Fibroblast of lung (primary cell): ENCODE data around the gene CDKN2A. TPM values are rescaled to one million over a fixed set of nuclear protein-coding genes. Genes with fewer than 3 reads are reported as not detected.

ENCODE experiments used
- DNase-seq, 2 donors: peaks; one replicate each; pipeline versions ENCODE4 v3.0.0 to v3.0.0-alpha.2; 2010; ENCODE audit warnings: low read depth in 2 of 2
- H2AFZ ChIP-seq: 2 replicates; pipeline ENCODE4 v1.5.1; 2012; ENCODE audit warnings: low read length, control low read depth, inconsistent platforms
- H3K27ac ChIP-seq: 2 replicates; pipeline ENCODE4 v1.5.1; 2011; ENCODE audit warnings: low read length, control low read depth; ENCODE audit not compliant: insufficient read depth
- H3K27me3 ChIP-seq: 2 replicates; pipeline ENCODE4 v1.5.1; 2011; ENCODE audit warnings: mild to moderate bottlenecking, low read length; ENCODE audit not compliant: control insufficient read depth, insufficient read depth
- H3K36me3 ChIP-seq: 2 replicates; pipeline ENCODE4 v1.5.1; 2011; ENCODE audit warnings: low read length; ENCODE audit not compliant: control insufficient read depth, insufficient read depth
- H3K4me1 ChIP-seq: 2 replicates; pipeline ENCODE4 v1.5.1; 2011; ENCODE audit warnings: low read length; ENCODE audit not compliant: control insufficient read depth, insufficient read depth; ENCODE audit errors: extremely low read depth
- H3K4me2 ChIP-seq: 2 replicates; pipeline ENCODE4 v1.5.1; 2011; ENCODE audit warnings: low read length, control low read depth; ENCODE audit not compliant: insufficient read depth; ENCODE audit errors: extremely low read depth
- H3K4me3 ChIP-seq, 4 experiments: fragments of 200-600 bp in 1 of 4; sonication (generic) in 1 of 4; replicated peaks in 1 of 4; 2 replicates each; pipeline ENCODE4 v1.5.1; 2011 to 2016; ENCODE audit warnings: low read length in 4 of 4, low read depth in 3 of 4, mild to moderate bottlenecking in 3 of 4, control low read depth in 2 of 4, inconsistent platforms in 1 of 4, mixed read lengths in 1 of 4; ENCODE audit not compliant: insufficient read depth in 1 of 4; ENCODE audit errors: control extremely low read depth in 1 of 4
- H3K79me2 ChIP-seq: 2 replicates; pipeline ENCODE4 v1.5.1; 2012; ENCODE audit warnings: mild to moderate bottlenecking, low read length, inconsistent platforms; ENCODE audit not compliant: control insufficient read depth, insufficient read depth
- H3K9ac ChIP-seq: 2 replicates; pipeline ENCODE4 v1.5.1; 2011; ENCODE audit warnings: mild to moderate bottlenecking, low read length, control low read depth; ENCODE audit not compliant: insufficient read depth
- H3K9me3 ChIP-seq: 2 replicates; pipeline ENCODE4 v1.5.1; 2012; ENCODE audit warnings: low read depth, low read length; ENCODE audit not compliant: control insufficient read depth, insufficient read depth
- H4K20me1 ChIP-seq: 2 replicates; pipeline ENCODE4 v1.5.1; 2011; ENCODE audit warnings: low read length; ENCODE audit not compliant: control insufficient read depth, insufficient read depth; ENCODE audit errors: extremely low read depth
- CTCF ChIP-seq, 2 donors: IDR thresholded peaks in 1 of 2; conservative IDR thresholded peaks in 1 of 2; 1 replicate in 1 of 2; 2 replicates in 1 of 2; pipeline ENCODE4 v1.5.1; 2011 to 2012; ENCODE audit warnings: low read length in 2 of 2, control low read depth in 1 of 2, inconsistent platforms in 1 of 2, low read depth in 1 of 2, mild to moderate bottlenecking in 1 of 2
- EZH2 ChIP-seq: IDR thresholded peaks from 2 replicates; pipeline ENCODE4 v1.5.1; 2012; ENCODE audit warnings: low read length, control low read depth, mild to moderate bottlenecking; ENCODE audit errors: missing control alignments
- polyA plus RNA-seq, 2 donors: library from polyadenylated mRNA; depleted of rRNA in 1 of 2; stranded (reverse) in 1 of 2; unstranded in 1 of 2; fragments of >200 nt; gene quantifications; 2 replicates each; pipeline ENCODE4 v1.2.1, GENCODE V29; 2011 to 2012; ENCODE audit warnings: missing spikeins in 1 of 2
- total RNA-seq: library from RNA; depleted of rRNA; stranded (reverse); fragments of >200 nt; gene quantifications from 2 replicates; pipeline ENCODE4 v1.2.1, GENCODE V29; 2014

CDKN2A gene
- total and polyA plus RNA-seq, 2 donors (not counting 1 experiment from before 2014, with no cell fraction given) = 19.2 to 23.5 TPM

GRCh38 chr9:22041344-22041743, 47.2 kb upstream of the CDKN2A start:
- no peak overlapping the region for H3K4me3 ChIP-seq
- no peaks in the 10 kb centered on the region for H3K36me3 ChIP-seq
- H4K20me1 ChIP-seq = no peaks in the 10 kb centered on the region
- TF ChIP-seq CTCF (conservative IDR thresholded peaks at IDR 0.05 in 1 of 2, IDR thresholded peaks at IDR 0.05 in 1 of 2; ENCODE audit: low read depth in 1 of 2, low read length in 2 of 2) = no peak
- TF ChIP-seq EZH2 = no peak
- H3K9me3 ChIP-seq = no peaks in the 10 kb centered on the region
- no peak overlapping the region for H2AFZ ChIP-seq
- H3K4me2 ChIP-seq = peak overlapping the region; percentile 17
- peaks cover 33% of the 10 kb centered on the region for H3K4me1 ChIP-seq
- H3K9ac ChIP-seq = no peak overlapping the region
- no peaks in the 10 kb centered on the region for H3K27me3 ChIP-seq
- H3K27ac ChIP-seq = no peak overlapping the region
- H3K79me2 ChIP-seq = no peaks in the 10 kb centered on the region
- DNase-seq = no peak

- H3K9ac ChIP-seq = no peak overlapping the region
Measured at GRCh38 chr9:22040760-22041159, 46.6 kb upstream of the CDKN2A start.

GRCh38 chr9:22039258-22039657, 45.1 kb upstream of the CDKN2A start:
- Histone ChIP-seq H3K4me1 (peaks cover 31% of the 10 kb centered on the region), H3K27me3 (no peaks in the 10 kb centered on the region), H3K9me3 (no peaks in the 10 kb centered on the region), H3K36me3 (no peaks in the 10 kb centered on the region), H3K79me2 (no peaks in the 10 kb centered on the region), H2AFZ (no peak overlapping the region), H4K20me1 (no peaks in the 10 kb centered on the region), H3K27ac (no peak overlapping the region), H3K9ac (no peak overlapping the region), H3K4me3 (no peak overlapping the region), H3K4me2 (no peak overlapping the region)
- DNase-seq = peak in 1 of 2 donors; percentile 40
- TF ChIP-seq EZH2 = no peak

More at GRCh38 chr9:22040760-22041159, 46.6 kb upstream of the CDKN2A start:
- no peaks in the 10 kb centered on the region for H4K20me1 ChIP-seq
- no peak overlapping the region for H2AFZ ChIP-seq
- H3K27ac ChIP-seq = no peak overlapping the region
- no peak overlapping the region for H3K4me2 ChIP-seq
- H3K79me2 ChIP-seq = no peaks in the 10 kb centered on the region
- H3K4me3 ChIP-seq = no peak overlapping the region
- H3K9me3 ChIP-seq = no peaks in the 10 kb centered on the region
- peak; percentile 71 to 90 for DNase-seq
- peaks cover 33% of the 10 kb centered on the region for H3K4me1 ChIP-seq
- no peaks in the 10 kb centered on the region for H3K27me3 ChIP-seq
- H3K36me3 ChIP-seq = no peaks in the 10 kb centered on the region
- no peak for TF ChIP-seq CTCF (conservative IDR thresholded peaks at IDR 0.05 in 1 of 2, IDR thresholded peaks at IDR 0.05 in 1 of 2; ENCODE audit: low read depth in 1 of 2, low read length in 2 of 2)
- no peak for TF ChIP-seq EZH2
